ENCODE data around the gene SLC26A5. TPM values are rescaled to one million over a fixed set of nuclear protein-coding genes. Genes with fewer than 3 reads are reported as not detected.

The SLC26A5 gene
- total and polyA plus RNA-seq, 10 of the 15 experiments (the other 5 are each of a cell fraction or from before 2014, with no cell fraction given), result 0.03 TPM; not detected in 9

DNA sequence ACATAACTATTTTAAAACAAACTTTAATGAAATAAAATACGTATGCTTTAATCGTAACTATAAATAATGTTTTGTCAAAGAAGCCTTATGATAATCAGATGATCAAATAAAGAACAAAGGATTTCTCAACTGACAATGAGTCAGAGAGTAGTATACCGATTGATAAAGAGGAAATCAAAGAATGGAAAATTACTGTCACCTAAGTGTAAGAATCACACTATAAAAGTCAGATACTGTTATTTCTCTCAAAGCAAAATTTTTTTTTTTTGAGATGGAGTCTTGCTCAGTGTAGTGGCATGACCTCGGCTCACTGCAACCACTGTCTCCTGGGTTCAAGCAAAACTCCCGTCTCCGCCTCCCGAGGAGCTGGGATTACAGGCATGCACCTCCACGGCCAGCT is 120.3 kb downstream of the SLC26A5 start (continued):
- no peak for TF ChIP-seq BACH1 (IDR thresholded peaks at IDR 0.05; ENCODE audit: borderline replicate concordance)
- no peak for TF ChIP-seq SMARCA5 (IDR thresholded peaks at IDR 0.05)
- no peak for TF ChIP-seq ZNF274 (IDR thresholded peaks at IDR 0.05; ENCODE audit: insufficient read depth, insufficient read length)
- TF ChIP-seq POLR2A (IDR thresholded peaks at IDR 0.05; ENCODE audit: low read depth, low read length), result no peak

Small RNAs within 50 kb of the gene (small RNA-seq; reads per million reads assigned to genes)
- gene RF00019 (not detected), gene RPS29P16 (not detected)

Other genes with a start within 250 kb of the SLC26A5 start
- 70.3 and 83.1 TPM in 2 replicates for gene PMPCB, start 148.8 kb downstream of the SLC26A5 start, total RNA-seq (2014; rRNA removed)
- gene PMPCB, start 148.8 kb downstream of the SLC26A5 start, total RNA-seq (2014; rRNA removed; fragmentation: Illumina TruSeq; extraction: Trizol), result 91.0 and 93.3 TPM in 2 replicates
- 80.6 and 84.1 TPM in 2 replicates for gene PMPCB, start 148.8 kb downstream of the SLC26A5 start, total RNA-seq (2021)
- gene PMPCB, start 148.8 kb downstream of the SLC26A5 start, polyA plus RNA-seq (2011; rRNA removed), result 136 and 199 TPM in 2 replicates
- gene PMPCB, start 148.8 kb downstream of the SLC26A5 start, polyA plus RNA-seq (2014; fragmentation: Illumina TruSeq; extraction: Trizol), result 101 and 140 TPM in 2 replicates
- 100 to 1,000 TPM; 150 to 163 TPM for gene PMPCB, start 148.8 kb downstream of the SLC26A5 start, polyA plus RNA-seq (2014; fragmentation: Nextera tagmentation; extraction: Ambion mirVana)
- gene PMPCB, start 148.8 kb downstream of the SLC26A5 start, polyA plus RNA-seq (2014; rRNA removed), result 70.2 and 81.1 TPM in 2 replicates
- gene PMPCB, start 148.8 kb downstream of the SLC26A5 start, polyA plus RNA-seq (2016; fragmentation: Nextera tagmentation; extraction: Ambion mirVana), result 100 to 1,000 TPM; 103 to 105 TPM
- 22.9 and 23.7 TPM in 2 replicates for gene DNAJC2, start 101.4 kb downstream of the SLC26A5 start, total RNA-seq (2014; rRNA removed)
- gene DNAJC2, start 101.4 kb downstream of the SLC26A5 start, total RNA-seq (2014; rRNA removed; fragmentation: Illumina TruSeq; extraction: Trizol), result 50.4 and 53.8 TPM in 2 replicates
- 32.4 and 34.2 TPM in 2 replicates for gene DNAJC2, start 101.4 kb downstream of the SLC26A5 start, total RNA-seq (2021)
- 25.7 and 38.3 TPM in 2 replicates for gene DNAJC2, start 101.4 kb downstream of the SLC26A5 start, polyA plus RNA-seq (2011; rRNA removed)
- 54.4 and 77.7 TPM in 2 replicates for gene DNAJC2, start 101.4 kb downstream of the SLC26A5 start, polyA plus RNA-seq (2014; fragmentation: Illumina TruSeq; extraction: Trizol)
- gene DNAJC2, start 101.4 kb downstream of the SLC26A5 start, polyA plus RNA-seq (2014; fragmentation: Nextera tagmentation; extraction: Ambion mirVana), result 10 to 100 TPM; 18.2 to 26.8 TPM
- gene DNAJC2, start 101.4 kb downstream of the SLC26A5 start, polyA plus RNA-seq (2014; rRNA removed), result 25.2 and 27.0 TPM in 2 replicates
- 10 to 100 TPM; 60.3 to 63.1 TPM for gene DNAJC2, start 101.4 kb downstream of the SLC26A5 start, polyA plus RNA-seq (2016; fragmentation: Nextera tagmentation; extraction: Ambion mirVana)
- 117 and 148 TPM in 2 replicates for gene PSMC2, start 98.6 kb downstream of the SLC26A5 start, total RNA-seq (2014; rRNA removed)
- 191 and 201 TPM in 2 replicates for gene PSMC2, start 98.6 kb downstream of the SLC26A5 start, total RNA-seq (2014; rRNA removed; fragmentation: Illumina TruSeq; extraction: Trizol)
- 125 and 129 TPM in 2 replicates for gene PSMC2, start 98.6 kb downstream of the SLC26A5 start, total RNA-seq (2021)
- 202 and 260 TPM in 2 replicates for gene PSMC2, start 98.6 kb downstream of the SLC26A5 start, polyA plus RNA-seq (2011; rRNA removed)
- 238 and 295 TPM in 2 replicates for gene PSMC2, start 98.6 kb downstream of the SLC26A5 start, polyA plus RNA-seq (2014; fragmentation: Illumina TruSeq; extraction: Trizol)
- gene PSMC2, start 98.6 kb downstream of the SLC26A5 start, polyA plus RNA-seq (2014; fragmentation: Nextera tagmentation; extraction: Ambion mirVana), result 100 to 1,000 TPM; 330 to 347 TPM
- gene PSMC2, start 98.6 kb downstream of the SLC26A5 start, polyA plus RNA-seq (2014; rRNA removed), result 124 and 143 TPM in 2 replicates
- 100 to 1,000 TPM; 247 to 255 TPM for gene PSMC2, start 98.6 kb downstream of the SLC26A5 start, polyA plus RNA-seq (2016; fragmentation: Nextera tagmentation; extraction: Ambion mirVana)

Data from GM12878 (cell line).